GM12878 (cell line): ENCODE results near the gene FAM20B. TPM values are rescaled to one million over a fixed set of nuclear protein-coding genes. Genes with fewer than 3 reads are reported as not detected.

Experiments used
- ATAC-seq: fragments of 200-7000 bp; cut with Tn5 transposase; 3 replicates; pipeline ENCODE4 v1.9.1; 2020; ENCODE audit warnings: mild to moderate bottlenecking, moderate library complexity
- BruUV-seq: library from RNA; stranded (reverse); fragments of 400-500 nt; replicated peaks from 2 replicates; lab custom pipeline; 2021; lab: Mats Ljungman, UMichigan
- CTCF ChIA-PET: fragments of 300-600 bp; sonication (Branson Sonifier 250); formaldehyde crosslinking; extraction: SDS; loops from one replicate; lab custom pipeline; 2021; ENCODE audit warnings: inconsistent platforms; lab: Yijun Ruan, JAX
- POLR2A ChIA-PET: fragments of 350-600 bp; formaldehyde crosslinking; extraction: SDS; loops from one replicate; lab custom pipeline; 2021; ENCODE audit warnings: inconsistent platforms; lab: Charles Lee
- RAD21 ChIA-PET: fragments of 300-600 bp; sonication (Branson Sonifier 250); formaldehyde crosslinking; loops from one replicate; lab custom pipeline; 2023; ENCODE audit warnings: antibody characterized with exemption; ENCODE audit not compliant: unreplicated experiment; lab: Charles Lee
- SMC1A ChIA-PET: fragments of 300-600 bp; sonication (Branson Sonifier 250); formaldehyde crosslinking; loops from one replicate; lab custom pipeline; 2023; ENCODE audit not compliant: unreplicated experiment, uncharacterized antibody; lab: Charles Lee
- DNase-seq: peaks from one replicate; pipeline ENCODE4 v3.0.0-alpha.2; 2011; ENCODE audit warnings: low read depth, low spot score
- FAIRE-seq: peaks from 3 replicates; lab custom pipeline; 2011; peaks lifted over from hg19 to GRCh38; lab: Jason Lieb, UNC
- H2AFZ ChIP-seq: 2 replicates; pipeline ENCODE4 v1.6.0; 2011; ENCODE audit warnings: low read depth, low read length, control low read depth; ENCODE audit not compliant: control insufficient read depth
- H3K27ac ChIP-seq: 2 replicates; pipeline ENCODE4 v1.5.1; 2011; ENCODE audit warnings: control low read depth; ENCODE audit not compliant: control insufficient read depth, insufficient read depth
- H3K27me3 ChIP-seq, 2 experiments: replicated peaks in 1 of 2; 2 replicates each; pipeline versions ENCODE4 v1.6.0 to v1.6.1; 2011; ENCODE audit warnings: low read length in 1 of 2; ENCODE audit not compliant: control insufficient read depth in 2 of 2, insufficient read depth in 2 of 2
- H3K36me3 ChIP-seq, 2 experiments: 2 replicates each; pipeline ENCODE4 v1.5.1; 2011; ENCODE audit warnings: low read length in 1 of 2; ENCODE audit not compliant: control insufficient read depth in 2 of 2, insufficient read depth in 2 of 2
- H3K4me1 ChIP-seq: 2 replicates; pipeline ENCODE4 v1.6.1; 2011; ENCODE audit warnings: mild to moderate bottlenecking, low read length, moderate library complexity, mixed read lengths; ENCODE audit not compliant: control insufficient read depth, insufficient read depth
- H3K4me2 ChIP-seq: 2 replicates; pipeline ENCODE4 v1.6.0; 2011; ENCODE audit warnings: control low read depth; ENCODE audit not compliant: control insufficient read depth, insufficient read depth
- H3K4me3 ChIP-seq: fragments of 200-600 bp; sonication (generic); 2 replicates; pipeline ENCODE4 v1.5.1; 2016
- H3K79me2 ChIP-seq: 2 replicates; pipeline ENCODE4 v1.6.0; 2011; ENCODE audit warnings: low read length; ENCODE audit not compliant: control insufficient read depth, insufficient read depth
- H3K9ac ChIP-seq: 2 replicates; pipeline ENCODE4 v1.8.0; 2011; ENCODE audit warnings: low read length, control low read depth, mixed read lengths; ENCODE audit not compliant: control insufficient read depth, insufficient read depth
- H3K9me3 ChIP-seq: replicated peaks from 3 replicates; pipeline ENCODE4 v1.5.1; 2011; ENCODE audit warnings: mild to moderate bottlenecking, low read length; ENCODE audit not compliant: control insufficient read depth, insufficient read depth
- H4K20me1 ChIP-seq: 2 replicates; pipeline ENCODE4 v1.6.0; 2011; ENCODE audit not compliant: control insufficient read depth, insufficient read depth
- BACH1 ChIP-seq: fragments of 450-650 bp; IDR thresholded peaks from 2 replicates; pipeline ENCODE4 v1.6.1; 2017; ENCODE audit warnings: mild to moderate bottlenecking, borderline replicate concordance
- BCL3 ChIP-seq: IDR thresholded peaks from 2 replicates; pipeline ENCODE4 v1.6.1; 2011; ENCODE audit warnings: borderline replicate concordance, low read depth, mild to moderate bottlenecking, moderate library complexity, low read length; ENCODE audit not compliant: insufficient read depth, poor library complexity, severe bottlenecking
- CBFB ChIP-seq: IDR thresholded peaks from 2 replicates; pipeline ENCODE4 v1.6.1; 2016; ENCODE audit warnings: antibody characterized with exemption, low read depth
- POU2F2 ChIP-seq: IDR thresholded peaks from 3 replicates; pipeline ENCODE4 v1.6.1; 2011; ENCODE audit warnings: low read depth, mild to moderate bottlenecking, low read length, borderline replicate concordance
- RAD21 ChIP-seq: IDR thresholded peaks from 2 replicates; pipeline ENCODE4 v1.6.1; 2011; ENCODE audit warnings: mild to moderate bottlenecking, low read depth, low read length, moderate library complexity; ENCODE audit not compliant: insufficient read depth
- SUPT20H ChIP-seq: IDR thresholded peaks from 2 replicates; pipeline ENCODE4 v1.6.1; 2011; ENCODE audit warnings: low read depth, mild to moderate bottlenecking, low read length, moderate library complexity, borderline replicate concordance; ENCODE audit not compliant: control insufficient read depth
- ZNF217 ChIP-seq: fragments of 450-650 bp; IDR thresholded peaks from 2 replicates; pipeline ENCODE4 v1.6.1; 2017; ENCODE audit warnings: antibody characterized with exemption, mild to moderate bottlenecking
- WGBS: methylation state at CpG from one replicate; pipeline ENCODE4 v1.1.6; 2016; ENCODE audit warnings: low lambda C conversion rate; ENCODE audit not compliant: insufficient replicate concordance, insufficient coverage; ENCODE audit errors: missing lambda C conversion rate; 5-methylcytosine and 5-hydroxymethylcytosine counted together
- in situ Hi-C: fragments of 300-500 bp; cut with MboI; formaldehyde crosslinking; loops from 9 replicates; pipeline ENCODE4 v1.14.3; 2018; ENCODE audit warnings: mixed read lengths
- intact Hi-C: fragments of 100-400 bp; cut with micrococcal nuclease; formaldehyde crosslinking; loops from one replicate; pipeline ENCODE4 v1.14.2; 2022; ENCODE audit not compliant: unreplicated experiment
- polyA plus RNA-seq, 11 experiments: library from polyadenylated mRNA; depleted of rRNA in 4 of 11; unstranded in 6 of 11; stranded (reverse) in 5 of 11; fragments of >200 nt; fragmentation: Nextera tagmentation in 4 of 11; fragmentation: Illumina TruSeq in 1 of 11; extraction: Ambion mirVana in 4 of 11; extraction: Trizol in 1 of 11; gene quantifications; 1 replicate in 1 of 11; 2 replicates in 10 of 11; pipeline versions ENCODE4 v1.2.1 to v1.2.3, GENCODE V29; 2011 to 2016; ENCODE audit warnings: inconsistent platforms in 2 of 11, missing spikeins in 2 of 11, low read depth in 1 of 11
- total RNA-seq, 4 experiments: library from RNA; depleted of rRNA in 3 of 4; stranded (reverse); fragments of >200 nt in 3 of 4; fragmentation: Illumina TruSeq in 1 of 4; extraction: Trizol in 1 of 4; gene quantifications; 2 replicates each; pipeline versions ENCODE4 v1.2.1 to v1.2.3, GENCODE V29; 2013 to 2021

FAM20B gene
- total and polyA plus RNA-seq, 10 of the 15 experiments (the other 5 are each of a cell fraction or from before 2014, with no cell fraction given), result 2.4 to 25.6 (median 12.8) TPM

DNA sequence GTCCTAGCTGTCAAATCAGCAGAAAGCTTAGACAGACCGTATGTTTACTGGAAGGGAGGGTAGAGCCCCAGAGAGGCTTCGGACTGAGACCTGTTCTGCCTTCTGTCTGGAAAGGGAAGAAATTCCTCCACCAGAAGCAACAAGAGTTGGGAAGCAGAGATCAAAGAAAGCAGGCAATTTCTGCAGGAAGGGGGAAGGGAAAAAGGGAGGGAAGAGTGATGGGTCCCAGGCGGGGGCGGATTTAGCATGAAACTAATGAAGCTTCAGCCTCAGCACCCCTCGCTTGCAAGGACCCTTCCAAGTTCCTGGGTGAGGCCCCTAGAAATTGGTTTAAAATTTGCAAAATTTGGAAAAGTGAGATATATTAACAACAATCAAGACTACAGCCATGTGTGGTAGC lies 26.6 kb upstream of the FAM20B start:
- ATAC-seq (no peak), DNase-seq (no peak), FAIRE-seq (no peak)
- SMC1A ChIA-PET, result interaction anchor here (1.2 to 1.3 kb wide), 2 partner anchors 217 to 442 kb away, joined by 3 to 4 read pairs; no protein-coding TSS in a partner anchor
- no peak overlapping the region for H2AFZ ChIP-seq
- no peak overlapping the region for H3K27ac ChIP-seq
- intact Hi-C loops, result no loop called here
- RAD21 ChIA-PET, result no interaction called here
- H3K4me2 ChIP-seq, result no peak overlapping the region
- no peak overlapping the region for H3K4me3 ChIP-seq
- WGBS, result 53% methylated on average over 5 of the region's 5 CpGs
- no peaks in the 10 kb centered on the region for H3K27me3 ChIP-seq
- H4K20me1 ChIP-seq, result no peaks in the 10 kb centered on the region
- no peaks in the 10 kb centered on the region; the same call in 2 of the 3 replicates for H3K9me3 ChIP-seq
- TF ChIP-seq RAD21 (no peak), BACH1 (no peak), ZNF217 (no peak), BCL3 (no peak), POU2F2 (no peak), CBFB (no peak), SUPT20H (no peak)
- no peak overlapping the region for H3K9ac ChIP-seq
- in situ Hi-C loops, result loop anchor here (5.0 kb wide), 1 partner anchor 467 kb away; no protein-coding TSS in a partner anchor
- POLR2A ChIA-PET, result no interaction called here
- CTCF ChIA-PET, result interaction anchor here (1.0 to 3.0 kb wide), 2 partner anchors 246 to 456 kb away, joined by 5 to 12 read pairs; no protein-coding TSS in a partner anchor
- H3K4me1 ChIP-seq, result no peaks in the 10 kb centered on the region
- no TSS peak for BruUV-seq
- H3K36me3 ChIP-seq, result no peaks in the 10 kb centered on the region
- H3K79me2 ChIP-seq, result no peaks in the 10 kb centered on the region
